Astrocyte of the cerebellum (primary cell): ENCODE results near the gene ATXN7L2.

Source experiments
- DNase-seq: peaks from one replicate; pipeline ENCODE4 v3.0.0-alpha.2; 2011; ENCODE audit warnings: low read depth
- H3K4me3 ChIP-seq: 2 replicates; pipeline ENCODE4 v1.5.1; 2011; ENCODE audit warnings: mild to moderate bottlenecking, low read depth, low read length, moderate library complexity
- CTCF ChIP-seq: IDR thresholded peaks from 2 replicates; pipeline ENCODE4 v1.5.1; 2012; ENCODE audit warnings: low read length, low read depth, moderate library complexity, mild to moderate bottlenecking; ENCODE audit errors: missing control alignments
- in situ Hi-C: cut with HindIII; loops from 2 replicates; pipeline ENCODE4 v1.10.0; 2017; ENCODE audit warnings: low sequenced_read_pairs

ATXN7L2 gene

GRCh38 chr1:109475261-109475660 lies 8.4 kb upstream of the ATXN7L2 start:
- in situ Hi-C loops = no loop called here
- TF ChIP-seq CTCF = no peak
- H3K4me3 ChIP-seq = no peak overlapping the region

GRCh38 chr1:109476825-109477224 lies 6.9 kb upstream of the ATXN7L2 start:
- no peak for DNase-seq
- no peak for TF ChIP-seq CTCF
- in situ Hi-C loops = no loop called here
- no peak overlapping the region for H3K4me3 ChIP-seq

More at GRCh38 chr1:109475261-109475660, 8.4 kb upstream of the ATXN7L2 start:
- DNase-seq = no peak

- H3K4me3 ChIP-seq = no peak overlapping the region
- TF ChIP-seq CTCF = no peak
- in situ Hi-C loops = no loop called here
- no peak for DNase-seq
These were observed 5.9 kb upstream of the ATXN7L2 start for GRCh38 chr1:109477821-109478220.

- in situ Hi-C loops = no loop called here
- no peak for DNase-seq
These were observed 4.9 kb upstream of the ATXN7L2 start for GRCh38 chr1:109478806-109479205.

GRCh38 chr1:109479311-109479710 lies 4.4 kb upstream of the ATXN7L2 start:
- H3K4me3 ChIP-seq = no peak overlapping the region
- in situ Hi-C loops = no loop called here
- TF ChIP-seq CTCF = no peak
- DNase-seq = no peak

More at GRCh38 chr1:109478806-109479205, 4.9 kb upstream of the ATXN7L2 start:
- no peak overlapping the region for H3K4me3 ChIP-seq
- no peak for TF ChIP-seq CTCF

- TF ChIP-seq CTCF = no peak
- no peak for DNase-seq
- H3K4me3 ChIP-seq = no peak overlapping the region
- in situ Hi-C loops = no loop called here
These were observed 3.8 kb upstream of the ATXN7L2 start for GRCh38 chr1:109479901-109480300.

GRCh38 chr1:109481646-109482045 lies 2.1 kb upstream of the ATXN7L2 start:
- no peak for TF ChIP-seq CTCF
- no peak for DNase-seq
- no peak overlapping the region for H3K4me3 ChIP-seq
- in situ Hi-C loops = no loop called here
